DOHH2 (cell line): ENCODE measurements around the gene PIGM.

Experiments
- EZH2phosphoT487 ChIP-seq: fragments of 200-600 bp; sonication (generic); IDR thresholded peaks from 2 replicates; pipeline ENCODE4 v1.6.1; 2017; ENCODE audit warnings: borderline replicate concordance, mild to moderate bottlenecking, antibody characterized with exemption, low read length, moderate library complexity, mixed read lengths
- TF ChIP-seq, protein P1 (sequence below): fragments of 200-600 bp; sonication (generic); IDR thresholded peaks from one replicate; pipeline ENCODE4 v1.5.1; 2014; ENCODE audit warnings: antibody characterized with exemption, mild to moderate bottlenecking, low read depth, low read length; ENCODE audit not compliant: poor library complexity, severe bottlenecking

DNA sequence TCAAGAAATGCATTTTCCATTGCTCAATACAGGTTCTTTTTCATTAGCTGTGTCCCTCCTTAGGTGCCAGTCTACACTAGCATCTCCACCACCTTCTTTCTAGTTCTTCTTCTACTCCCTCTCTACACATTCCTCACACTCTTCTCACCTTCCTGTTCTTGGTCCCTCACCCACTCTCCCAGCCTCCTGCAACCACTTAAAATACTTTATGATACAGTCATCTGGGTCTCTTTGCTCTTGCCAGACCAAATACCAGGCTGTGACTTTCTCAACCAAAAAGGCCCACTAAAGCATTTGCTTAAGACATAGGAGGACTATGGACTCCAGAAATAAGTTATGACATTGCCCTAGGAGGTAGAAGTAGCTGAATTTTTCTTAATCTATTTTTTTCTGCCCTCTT, 35.1 kb downstream of the PIGM start:
- TF ChIP-seq, protein P1, sequence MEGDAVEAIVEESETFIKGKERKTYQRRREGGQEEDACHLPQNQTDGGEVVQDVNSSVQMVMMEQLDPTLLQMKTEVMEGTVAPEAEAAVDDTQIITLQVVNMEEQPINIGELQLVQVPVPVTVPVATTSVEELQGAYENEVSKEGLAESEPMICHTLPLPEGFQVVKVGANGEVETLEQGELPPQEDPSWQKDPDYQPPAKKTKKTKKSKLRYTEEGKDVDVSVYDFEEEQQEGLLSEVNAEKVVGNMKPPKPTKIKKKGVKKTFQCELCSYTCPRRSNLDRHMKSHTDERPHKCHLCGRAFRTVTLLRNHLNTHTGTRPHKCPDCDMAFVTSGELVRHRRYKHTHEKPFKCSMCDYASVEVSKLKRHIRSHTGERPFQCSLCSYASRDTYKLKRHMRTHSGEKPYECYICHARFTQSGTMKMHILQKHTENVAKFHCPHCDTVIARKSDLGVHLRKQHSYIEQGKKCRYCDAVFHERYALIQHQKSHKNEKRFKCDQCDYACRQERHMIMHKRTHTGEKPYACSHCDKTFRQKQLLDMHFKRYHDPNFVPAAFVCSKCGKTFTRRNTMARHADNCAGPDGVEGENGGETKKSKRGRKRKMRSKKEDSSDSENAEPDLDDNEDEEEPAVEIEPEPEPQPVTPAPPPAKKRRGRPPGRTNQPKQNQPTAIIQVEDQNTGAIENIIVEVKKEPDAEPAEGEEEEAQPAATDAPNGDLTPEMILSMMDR = no peak
- TF ChIP-seq EZH2phosphoT487 = no peak
